COLO668 (cell line): ENCODE measurements around the gene DNAJC5.

Experiments
- DNase-seq: peaks from one replicate; lab custom pipeline; 2025; ENCODE audit not compliant: unreplicated experiment; lab: John Stamatoyannopoulos, UW

Gene DNAJC5

DNA sequence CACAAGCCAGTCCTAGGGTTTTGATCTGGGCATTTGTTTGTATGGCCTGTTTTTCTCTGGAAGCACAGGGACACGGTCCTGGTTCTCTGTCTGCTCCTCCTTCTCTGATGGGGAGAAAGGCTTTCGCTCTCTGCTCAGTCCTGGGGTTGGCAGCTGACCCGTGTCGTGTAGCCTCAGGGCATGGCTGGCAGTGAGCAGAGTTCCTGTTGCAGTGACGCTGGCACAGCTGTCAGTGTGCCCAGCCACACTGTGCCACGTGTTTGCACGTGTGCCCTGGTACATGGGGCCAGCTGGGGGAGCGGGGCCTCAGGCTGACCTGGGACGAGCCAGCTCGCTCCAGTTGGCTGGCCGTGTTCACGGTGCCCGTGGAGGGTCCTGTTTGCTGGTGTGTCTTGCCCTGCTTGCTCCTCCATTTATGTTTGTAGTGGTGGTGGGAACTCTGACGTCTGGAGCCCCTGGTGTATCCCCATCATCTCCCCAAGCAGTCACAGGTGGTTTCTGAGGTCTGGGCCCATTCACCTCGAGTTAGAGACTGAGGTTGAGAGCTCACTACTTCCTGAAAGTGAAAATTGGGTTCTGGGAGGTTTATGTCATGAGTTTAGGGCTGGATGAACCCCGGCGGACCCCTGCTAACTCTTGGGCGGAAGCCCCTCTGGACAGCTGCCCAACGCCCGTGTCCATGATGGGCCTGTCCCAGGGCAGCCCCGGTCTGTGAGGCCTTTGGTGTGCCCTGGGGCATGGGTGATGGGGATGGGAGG is 10.2 kb upstream of the DNAJC5 start:
- no peak for DNase-seq

DNA sequence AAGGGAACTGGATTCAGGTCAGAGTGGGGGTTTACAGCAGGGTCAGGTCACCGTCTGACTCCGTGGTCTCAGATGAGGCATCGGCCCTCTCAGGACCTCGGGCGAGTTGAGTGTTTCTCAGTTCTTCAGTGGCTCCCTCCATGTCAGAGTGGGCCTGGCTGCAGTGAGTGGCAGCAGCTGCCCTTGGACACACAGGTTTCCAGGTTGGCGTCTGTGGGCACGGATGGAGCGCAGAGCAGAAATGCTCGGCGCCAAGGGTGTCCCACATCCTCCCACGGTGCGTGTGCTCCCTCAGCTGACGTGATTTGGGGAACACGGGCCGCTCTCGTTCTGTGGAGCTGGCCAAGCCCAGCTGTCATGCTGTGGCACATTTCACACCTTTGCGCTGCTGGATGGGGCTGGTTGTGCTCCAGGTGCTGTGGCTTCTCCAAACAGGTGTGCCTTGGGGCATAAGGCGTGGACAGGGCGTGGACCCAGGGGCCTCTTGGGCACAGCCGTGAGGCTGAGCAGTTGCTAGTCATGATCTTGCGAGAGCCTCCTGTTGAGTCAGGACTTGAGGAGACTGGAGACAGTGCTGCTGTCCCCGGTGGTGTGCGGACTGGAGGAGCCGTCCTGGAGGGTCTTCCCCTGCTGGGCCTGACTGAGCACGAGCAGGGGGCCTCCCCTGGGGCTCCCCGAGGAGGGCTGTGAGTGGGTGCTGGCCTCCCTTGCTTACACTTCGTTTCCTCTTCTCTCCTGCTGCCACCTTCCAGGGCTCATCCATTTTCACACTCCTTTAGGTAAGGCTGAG is 9.5 kb upstream of the DNAJC5 start:
- no peak for DNase-seq

DNA sequence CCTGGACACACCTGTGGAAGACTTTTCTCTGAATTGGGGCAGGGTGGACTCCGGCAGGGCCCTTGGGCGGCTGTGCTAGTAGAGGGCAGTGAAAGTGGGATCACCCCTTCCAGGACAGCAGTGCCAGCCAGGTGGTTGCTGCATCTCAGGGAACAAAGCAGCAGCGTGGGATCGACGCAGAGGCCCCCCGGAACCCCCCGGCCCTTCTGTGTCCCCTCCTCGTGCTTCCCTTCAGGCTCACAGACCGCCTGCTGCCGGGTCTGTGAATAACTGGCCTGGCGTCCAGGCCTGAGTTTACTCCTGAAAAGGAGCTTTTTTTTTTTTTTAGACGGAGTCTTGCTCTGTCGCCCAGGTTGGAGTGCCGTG is 8.9 kb upstream of the DNAJC5 start:
- DNase-seq = no peak

DNA sequence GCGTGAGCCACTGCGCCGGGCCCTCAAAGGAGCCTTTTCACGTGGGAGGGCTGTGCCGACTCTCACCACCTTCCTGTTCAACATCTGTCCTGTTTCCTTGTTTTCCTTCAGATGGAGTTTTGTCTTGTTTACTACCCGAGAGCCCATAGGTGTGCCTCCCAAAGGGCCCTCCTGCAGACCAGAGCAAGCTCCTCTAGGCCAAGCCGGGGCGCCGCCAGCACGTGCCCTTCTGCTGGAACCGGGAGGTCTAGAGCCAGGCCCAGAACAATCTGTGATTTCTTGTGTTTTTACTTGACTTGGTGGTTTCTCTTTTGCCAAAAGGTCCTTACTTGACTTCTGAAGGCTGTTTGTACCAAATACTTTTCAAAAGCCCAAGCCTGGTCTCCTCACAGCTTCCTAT is 8.0 kb upstream of the DNAJC5 start:
- DNase-seq = no peak

DNA sequence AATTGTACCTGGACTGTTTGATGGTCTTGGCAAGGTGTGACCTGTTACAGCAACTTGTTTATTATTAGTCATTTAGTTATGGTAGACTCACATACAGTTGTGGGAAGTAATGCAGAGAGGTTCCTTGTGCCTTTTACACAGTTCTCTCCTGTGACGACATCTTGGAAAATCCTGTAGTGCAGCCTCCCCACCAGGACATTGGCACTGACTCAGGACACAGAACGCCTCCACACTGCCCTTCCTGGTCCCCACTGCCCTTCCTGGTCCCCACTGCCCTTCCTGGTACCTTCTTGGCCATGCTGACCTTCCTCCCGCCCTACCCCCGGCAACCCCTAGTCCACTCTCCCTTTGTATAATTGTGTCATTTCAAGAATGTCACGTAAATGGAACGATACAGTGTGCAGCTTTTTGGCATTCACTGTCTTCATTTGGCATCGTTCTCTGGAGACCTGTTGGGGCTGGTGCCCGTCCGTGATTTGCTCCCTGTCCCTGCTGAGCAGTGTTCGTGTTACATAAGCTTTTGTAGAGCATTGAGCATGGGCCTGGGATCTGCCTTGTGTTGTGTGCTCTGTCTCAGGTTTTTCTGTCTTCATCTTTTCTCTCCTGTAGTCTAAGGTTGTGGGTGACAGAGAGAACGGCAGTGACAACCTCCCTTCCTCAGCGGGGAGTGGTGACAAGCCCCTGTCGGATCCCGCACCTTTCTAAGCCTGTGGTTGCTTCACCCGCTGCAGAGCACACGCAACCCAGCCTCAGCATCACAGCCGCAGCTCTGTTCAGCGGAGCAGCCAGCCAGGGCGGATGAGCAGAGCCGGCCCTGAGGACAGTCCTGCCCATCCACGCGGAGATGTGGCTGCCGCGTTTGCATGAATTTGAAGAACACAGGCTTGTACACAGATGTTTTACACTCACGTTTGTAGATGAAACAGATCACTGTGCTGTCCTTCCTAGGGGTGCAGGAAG is 5.4 kb upstream of the DNAJC5 start:
- DNase-seq = no peak

DNA sequence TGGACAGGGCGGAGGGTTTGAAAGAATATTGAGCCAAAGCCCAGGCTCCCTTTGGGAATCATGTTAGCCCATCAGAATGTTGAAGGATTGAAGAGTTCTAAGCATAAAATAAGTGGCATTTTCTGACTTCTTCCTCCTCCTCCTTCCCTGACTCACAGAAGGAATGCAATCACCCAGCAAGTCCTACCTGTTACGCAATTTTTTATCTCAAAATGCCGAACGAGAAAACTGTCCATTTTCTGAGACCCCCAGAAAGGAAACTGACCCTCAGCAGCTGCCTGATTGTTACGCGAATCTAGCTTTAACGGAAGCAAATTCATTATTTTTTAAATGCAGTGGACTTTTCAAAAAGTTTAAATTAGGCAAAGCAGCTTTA is 4.7 kb upstream of the DNAJC5 start:
- DNase-seq = no peak

DNA sequence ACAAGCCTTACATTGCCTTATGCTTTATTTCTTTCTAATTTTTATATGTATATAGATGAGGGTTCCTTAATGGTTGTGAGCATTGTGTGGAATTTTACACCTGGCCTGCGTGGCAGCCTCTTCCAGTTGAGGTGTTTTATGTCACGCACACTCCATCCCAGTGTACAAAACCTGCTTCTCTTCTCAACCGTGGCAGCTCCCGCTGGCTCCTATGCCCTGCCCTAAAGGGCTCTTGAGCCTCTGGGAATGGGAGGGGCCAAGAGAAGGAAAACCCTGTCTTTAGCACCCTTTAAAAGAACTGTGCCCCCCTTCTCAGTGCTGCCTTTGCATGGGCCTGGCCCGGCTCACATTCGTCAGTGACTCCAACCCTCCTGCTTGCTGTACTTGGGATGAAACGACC is 4.3 kb upstream of the DNAJC5 start:
- DNase-seq = no peak

DNA sequence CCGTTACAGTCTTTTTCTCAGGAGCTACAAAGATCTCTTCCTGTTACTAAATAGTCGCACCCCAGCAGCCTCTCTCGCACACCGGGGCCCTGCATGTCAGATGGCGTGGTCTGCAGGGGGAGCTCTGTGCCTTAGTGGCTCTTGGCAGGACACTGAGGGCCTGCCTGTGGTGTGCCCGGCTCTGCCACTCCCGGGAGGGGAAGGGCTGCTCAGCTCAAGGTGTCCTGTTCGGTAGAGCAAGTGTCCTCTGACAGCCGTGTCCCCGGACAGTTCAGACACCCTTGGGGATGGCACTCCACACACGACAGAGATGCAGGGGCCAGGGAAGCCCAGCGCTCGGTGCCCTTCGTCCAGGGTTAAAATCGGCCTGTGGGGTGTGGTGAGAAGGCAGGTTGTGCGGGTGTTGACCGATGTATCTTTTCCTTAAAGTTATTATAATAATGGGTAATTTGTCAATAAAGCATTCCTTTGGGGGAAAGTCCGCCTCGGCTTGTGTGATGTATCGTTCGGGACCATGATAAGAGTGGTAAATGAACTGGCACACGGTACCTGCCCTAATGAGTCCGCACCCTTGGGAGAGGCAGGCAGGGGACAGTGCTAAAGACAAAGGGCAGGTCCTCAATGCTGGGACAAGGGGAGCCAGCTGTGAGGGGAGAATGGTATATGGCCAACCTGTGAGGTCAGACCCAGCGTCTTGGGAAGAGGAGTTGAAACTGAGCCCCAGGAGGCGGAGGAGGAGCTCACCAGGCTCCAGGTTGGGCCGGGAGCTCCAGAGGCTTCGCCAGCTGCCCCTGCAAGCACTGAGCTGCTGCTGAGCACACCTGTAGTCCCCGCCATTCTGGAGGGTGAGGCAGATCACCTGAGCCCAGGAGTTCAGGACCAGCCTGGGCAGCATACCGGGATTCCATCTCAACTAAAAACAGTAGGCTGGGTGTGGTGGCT is 3.6 kb upstream of the DNAJC5 start:
- no peak for DNase-seq

DNA sequence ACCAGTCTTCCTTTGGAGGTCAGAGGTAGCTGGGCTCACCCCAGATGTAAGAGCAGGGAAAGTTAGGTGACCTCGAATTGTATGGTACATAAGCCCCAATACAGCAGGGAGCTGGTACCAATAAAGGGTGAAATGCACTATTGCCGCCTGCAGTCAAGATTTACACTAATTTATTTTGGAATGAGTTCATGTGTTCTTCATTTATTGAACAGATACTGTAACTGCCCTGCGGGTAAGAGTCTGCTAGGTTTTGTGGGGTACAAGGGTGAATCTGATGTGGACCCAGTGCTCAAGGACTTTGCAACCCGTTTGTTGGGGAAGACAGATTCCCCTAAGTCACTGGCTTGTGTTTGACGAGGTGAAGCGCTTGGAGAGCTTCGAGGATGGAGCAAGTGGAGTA is 2.5 kb upstream of the DNAJC5 start:
- DNase-seq = no peak

DNA sequence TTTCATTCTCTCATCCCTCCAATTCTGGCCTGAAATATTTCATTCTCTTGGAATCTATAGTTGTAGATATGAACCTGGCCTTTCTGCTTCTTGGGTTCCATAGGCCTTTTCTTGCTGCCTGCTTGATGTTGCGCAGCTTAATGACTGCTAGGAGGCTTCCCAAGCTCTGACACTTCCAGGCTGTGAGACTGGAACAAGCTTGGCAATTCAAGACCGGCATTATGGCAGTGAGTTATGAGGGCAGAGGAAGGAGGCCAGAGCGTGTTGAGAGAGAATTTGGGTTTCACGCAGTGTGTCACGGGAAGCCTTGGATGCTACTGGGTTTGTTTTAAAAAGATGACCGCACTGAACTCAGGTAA is 948 bp upstream of the DNAJC5 start:
- no peak for DNase-seq

DNA sequence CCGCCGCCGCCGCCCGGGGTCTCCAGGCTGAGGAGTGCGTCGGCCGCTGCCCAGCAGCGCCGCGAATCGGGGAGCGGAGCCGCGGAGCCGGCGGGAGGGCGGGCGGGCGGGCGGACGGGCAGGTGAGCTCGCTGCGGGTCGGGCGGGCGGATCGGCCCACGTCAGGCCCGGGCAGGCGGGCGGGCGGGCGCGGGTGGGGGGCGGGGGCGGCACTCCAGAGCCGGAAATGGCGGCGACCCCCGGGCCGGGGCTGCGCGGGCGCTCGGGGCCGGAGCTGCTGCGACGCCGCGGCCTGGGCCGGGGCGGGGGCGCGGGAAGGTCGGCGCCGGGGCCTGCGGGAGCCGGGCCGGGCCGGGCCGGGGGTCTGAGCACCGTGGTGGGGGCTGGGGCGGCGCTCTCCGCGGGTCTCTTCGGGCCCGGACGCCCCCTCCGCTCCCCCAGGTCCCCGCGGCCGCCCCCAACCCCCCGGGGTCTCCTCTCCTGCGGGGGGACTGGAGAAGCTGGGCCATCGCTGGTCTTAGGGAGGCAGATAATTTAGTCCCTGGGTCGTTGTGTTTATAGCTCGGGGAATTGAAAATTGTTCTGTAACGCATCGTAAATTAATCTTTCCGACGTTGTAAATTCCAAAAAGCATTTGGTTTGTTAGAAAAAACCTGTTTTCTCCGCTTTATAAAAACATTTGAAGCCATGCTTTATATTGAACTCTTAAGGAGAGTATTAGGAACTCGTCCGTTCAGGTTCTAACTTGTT is 451 bp downstream of the DNAJC5 start:
- DNase-seq = no peak

DNA sequence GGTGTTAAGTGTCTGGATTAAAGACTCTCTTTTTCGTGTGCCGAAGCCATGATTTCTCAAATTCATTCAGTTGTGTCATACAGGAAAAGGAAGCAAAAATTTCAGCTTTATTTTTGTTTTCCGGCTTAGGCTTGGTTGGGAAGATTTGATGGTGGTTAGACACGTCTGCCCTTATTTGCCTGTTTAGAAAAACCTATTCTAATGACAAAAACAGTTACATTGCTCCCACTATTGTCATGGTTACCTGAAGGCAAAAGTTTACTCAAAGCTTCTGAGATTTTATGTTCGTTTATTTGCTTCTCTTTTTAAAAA is 982 bp downstream of the DNAJC5 start:
- DNase-seq = no peak

DNA sequence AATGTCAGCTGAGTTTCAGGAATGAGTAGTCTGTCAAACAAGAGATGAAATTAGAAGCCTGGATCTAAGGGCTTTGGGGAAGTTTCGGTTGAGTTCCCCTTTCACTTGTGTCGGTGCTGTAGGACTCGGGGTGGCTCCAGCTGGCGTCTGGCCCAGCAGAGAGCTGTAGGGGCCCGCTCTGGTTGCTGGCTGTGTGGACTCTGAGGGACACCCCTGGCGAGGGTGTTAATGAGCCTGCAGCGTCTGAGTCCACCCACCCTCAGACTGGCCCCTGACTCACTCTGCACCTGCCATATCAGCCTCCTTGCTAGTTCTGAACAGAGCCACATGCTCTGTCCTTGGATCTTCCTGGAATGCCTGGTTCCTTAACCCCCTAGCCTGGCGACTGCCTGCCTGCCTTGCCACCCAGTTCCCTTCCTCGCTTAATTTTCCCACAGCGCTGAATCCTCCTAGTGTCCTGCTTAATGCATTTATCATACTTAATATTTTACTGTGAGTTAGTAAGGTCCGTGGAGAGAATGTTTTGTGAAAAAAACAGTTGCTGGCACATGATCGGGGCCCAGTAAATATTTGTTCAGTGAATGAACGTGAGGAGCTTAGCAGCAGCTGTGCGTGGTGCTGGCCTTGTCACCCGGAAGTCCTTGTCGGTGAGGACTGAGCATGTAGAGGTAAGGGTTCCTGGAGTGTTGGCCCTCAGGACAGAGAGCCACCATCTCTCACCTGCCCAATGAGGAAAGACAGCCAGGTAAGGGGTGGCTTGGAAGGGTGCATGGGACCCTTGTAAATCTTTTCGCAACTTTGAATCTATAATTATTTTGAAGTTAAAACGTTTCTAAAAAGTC is 1.6 kb downstream of the DNAJC5 start:
- peak; percentile 82 for DNase-seq

DNA sequence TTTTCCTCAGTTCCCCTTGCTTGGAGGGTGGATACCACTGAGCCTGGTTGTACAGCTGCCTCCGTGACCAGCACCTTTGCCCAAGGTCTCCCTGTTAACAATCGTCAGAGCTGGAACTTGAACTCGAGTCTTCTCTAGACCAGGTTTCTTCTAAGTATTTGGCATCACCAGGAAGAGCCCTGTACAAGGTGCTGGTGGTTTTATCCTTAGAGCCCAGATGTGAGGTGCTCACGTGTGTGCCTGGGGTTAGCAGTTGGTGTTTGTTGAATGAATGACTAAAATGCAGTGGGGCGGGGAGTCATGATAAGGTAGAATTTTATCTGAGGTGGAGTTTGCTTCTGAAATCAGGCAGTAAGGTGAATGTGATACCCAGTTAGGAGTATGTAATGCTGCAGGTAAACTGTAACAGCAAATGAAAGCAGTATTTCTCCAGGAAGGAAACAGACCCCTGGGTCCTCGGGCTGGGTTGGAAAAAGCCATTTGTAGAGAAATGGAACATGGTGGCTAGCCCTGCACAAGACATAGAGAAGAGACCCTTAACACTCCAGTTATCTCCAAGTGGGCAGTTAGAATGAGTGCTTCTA is 3.1 kb downstream of the DNAJC5 start:
- no peak for DNase-seq

DNA sequence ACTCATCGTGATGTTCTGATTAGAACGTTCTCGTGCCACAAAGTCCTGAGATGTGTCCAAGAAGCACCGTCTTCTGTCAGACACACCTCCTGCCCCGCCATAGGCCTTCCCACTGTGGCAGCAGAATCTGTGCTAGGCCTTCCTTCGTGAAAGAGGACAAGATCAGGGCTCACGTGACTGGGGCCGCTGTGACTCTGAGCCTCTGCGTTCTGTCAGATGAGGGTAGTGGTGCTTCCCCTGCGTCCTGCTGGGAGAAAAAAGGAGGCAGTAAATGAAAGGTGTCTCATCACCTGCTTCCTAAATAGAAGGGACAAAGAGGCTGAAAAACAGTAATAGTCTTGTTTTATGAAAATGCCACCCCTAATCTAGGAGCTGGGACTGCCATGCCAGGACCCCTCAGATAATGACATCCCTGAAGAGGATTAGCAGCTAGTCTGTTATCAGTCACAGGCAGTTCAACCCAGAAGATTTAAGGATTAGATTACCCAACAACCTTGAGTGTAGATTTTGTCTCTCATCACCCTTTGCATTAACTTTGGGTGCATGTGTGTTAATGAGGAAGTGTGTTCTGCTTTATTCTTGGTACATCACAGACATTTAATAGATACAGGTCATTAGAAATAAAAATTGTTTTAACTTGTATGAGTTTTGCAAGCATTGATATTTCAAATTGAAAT is 4.1 kb downstream of the DNAJC5 start:
- no peak for DNase-seq

DNA sequence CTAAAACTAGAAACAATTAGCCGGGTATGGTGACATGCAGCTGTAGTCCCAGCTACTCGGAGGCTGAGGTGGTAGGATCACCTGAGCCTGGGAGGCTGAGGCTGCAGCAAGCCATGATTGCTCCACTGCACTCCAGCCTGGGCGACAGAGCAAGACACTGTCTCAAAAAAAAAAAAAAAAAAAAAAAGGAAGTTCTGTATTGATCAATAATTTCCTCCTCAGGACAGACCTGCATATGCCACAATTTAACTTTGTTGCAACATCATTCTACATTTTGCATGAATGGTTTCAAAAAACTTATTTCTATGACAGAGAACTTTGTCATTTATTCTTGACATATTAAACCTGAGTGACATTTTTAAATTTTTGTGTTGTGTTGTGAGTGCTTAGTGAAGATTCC is 5.5 kb downstream of the DNAJC5 start:
- DNase-seq = no peak

DNA sequence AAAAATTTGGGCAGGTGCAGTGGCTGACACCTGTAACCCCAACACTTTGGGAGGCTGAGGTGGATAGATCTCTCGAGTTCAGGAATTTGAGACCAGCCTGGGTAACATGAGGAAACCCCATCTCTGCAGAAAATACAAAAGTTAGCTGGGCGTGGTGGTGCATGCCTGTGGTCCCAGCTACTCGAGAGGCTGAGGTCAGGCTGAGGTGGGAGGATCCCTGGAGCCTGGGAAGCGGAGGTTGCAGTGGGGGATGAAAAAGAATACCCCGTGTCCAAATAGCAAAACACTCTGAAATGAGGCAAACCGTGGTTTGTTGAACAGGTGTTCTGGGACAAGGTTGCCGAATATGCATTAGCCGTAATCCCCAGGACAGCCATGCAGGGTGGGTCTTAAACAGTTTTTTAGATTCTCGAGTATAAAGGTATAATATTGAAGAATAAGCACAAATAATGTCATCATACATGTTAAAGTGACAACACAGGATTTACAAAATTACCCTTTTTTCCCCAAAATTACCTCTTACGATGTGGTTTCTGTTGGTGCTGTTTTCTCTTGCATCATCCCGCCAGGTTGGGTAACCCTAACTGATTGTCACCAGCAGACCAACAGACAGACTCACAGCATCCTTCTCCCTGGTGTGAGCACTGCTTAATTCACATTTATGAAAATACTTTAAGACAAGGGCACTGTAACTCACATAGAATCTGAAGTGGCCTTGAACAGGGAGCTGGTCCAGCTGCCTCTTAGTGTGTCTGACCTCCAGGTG is 9.1 kb downstream of the DNAJC5 start:
- DNase-seq = no peak
